ENCODE measurements around the gene SLC6A6. TPM values are rescaled to one million over a fixed set of nuclear protein-coding genes. Genes with fewer than 3 reads are reported as not detected.

Gene SLC6A6
- polyA plus RNA-seq, 1 of the 3 experiments (the other 2 are of a cell fraction) = 19.1 TPM

DNA sequence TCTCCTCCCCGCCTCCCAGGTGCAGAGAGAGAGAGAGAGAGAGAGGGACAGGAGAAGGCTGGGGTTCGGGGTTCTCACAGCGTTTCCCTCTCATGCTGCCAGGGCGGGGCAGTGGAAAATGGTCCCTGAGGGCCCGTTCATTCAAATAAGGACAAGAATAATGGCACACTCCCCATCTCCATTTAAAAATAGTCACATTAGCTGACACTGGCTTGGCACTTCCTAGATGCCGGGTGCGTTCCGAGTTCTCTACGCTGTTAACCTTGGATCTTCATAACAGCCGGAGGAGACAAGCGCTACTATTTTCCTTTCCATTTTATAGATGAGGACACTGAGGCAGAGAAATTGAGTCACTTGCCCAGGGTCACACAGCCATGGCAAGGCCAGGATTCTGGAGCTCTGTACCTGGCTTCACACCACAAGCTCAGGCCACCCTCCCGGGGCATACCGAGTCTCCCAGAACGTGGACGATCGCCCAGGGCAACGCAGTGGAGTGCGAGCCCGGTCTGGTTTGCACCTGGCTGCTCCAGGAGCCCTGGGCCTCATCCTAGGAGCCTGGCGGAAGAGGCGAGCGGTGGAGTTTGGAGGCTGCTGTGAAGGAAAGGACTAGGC lies 608 bp upstream of the SLC6A6 start:
- Histone ChIP-seq H3K9me2 (no peaks in the 10 kb centered on the region), H3K27me3 (ENCODE audit: insufficient read depth) (no peaks in the 10 kb centered on the region), H3K4me2 (peak overlapping the region; percentile 88; the same call in 1 of the 2 replicates), H3K36me3 (replicated peaks in 1 of 2; ENCODE audit: control insufficient read depth in 1 of 2, insufficient read depth in 2 of 2, low read length in 1 of 2) (no peaks in the 10 kb centered on the region), H3F3A (replicated peaks; ENCODE audit: insufficient read depth) (peaks cover 15% of the 10 kb centered on the region), H3K79me2 (ENCODE audit: insufficient read depth) (peaks cover 42% of the 10 kb centered on the region), H3K27ac (ENCODE audit: low read depth in 2 of 2, low read length in 1 of 2) (peak overlapping the region in 1 of 2 experiments; percentile 50; a peak in 2 of 4 replicates), H3K4me1 (ENCODE audit: control insufficient read depth in 1 of 2, insufficient read depth in 2 of 2, low read depth in 1 of 2, low read length in 1 of 2) (peaks cover 13 to 24% of the 10 kb centered on the region in 2 experiments; a peak in 3 of 4 replicates), H3K9me3 (no peaks in the 10 kb centered on the region), H2AFZ (ENCODE audit: low read depth) (peak overlapping the region; percentile 69; the same call in 1 of the 2 replicates), H3K4me3 (ENCODE audit: low read depth in 2 of 2, low read length in 1 of 2) (peak overlapping the region in 1 of 2 experiments; percentile 48; a peak in 2 of 4 replicates), H3K9ac (peak overlapping the region; percentile 26; the same call in 1 of the 2 replicates), H4K20me1 (ENCODE audit: insufficient read depth) (peaks cover 26% of the 10 kb centered on the region)
- CTCF ChIA-PET = interaction anchor here (1.0 to 3.4 kb wide), 10 partner anchors 8 to 198 kb away, joined by 3 to 15 read pairs (median 6); no protein-coding TSS in a partner anchor
- WGBS (ENCODE audit: low lambda C conversion rate) = 60% methylated on average over 22 of the region's 22 CpGs
- TF ChIP-seq NFIC (IDR thresholded peaks at IDR 0.05; ENCODE audit: borderline replicate concordance) (no peak), MEF2A (IDR thresholded peaks at IDR 0.05; ENCODE audit: borderline replicate concordance, low read depth) (no peak), GATA2 (CRISPR knock-in tag; IDR thresholded peaks at IDR 0.05) (no peak), RAD21 (IDR thresholded peaks at IDR 0.05; ENCODE audit: low read length) (no peak), TEAD4 (IDR thresholded peaks at IDR 0.05; ENCODE audit: borderline replicate concordance, insufficient read depth) (no peak), RCOR1 (IDR thresholded peaks at IDR 0.05; ENCODE audit: low read length) (no peak)
- TF ChIP-seq, protein P1, sequence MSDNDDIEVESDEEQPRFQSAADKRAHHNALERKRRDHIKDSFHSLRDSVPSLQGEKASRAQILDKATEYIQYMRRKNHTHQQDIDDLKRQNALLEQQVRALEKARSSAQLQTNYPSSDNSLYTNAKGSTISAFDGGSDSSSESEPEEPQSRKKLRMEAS (IDR thresholded peaks at IDR 0.05; ENCODE audit: low read depth) = no peak
- no peak for DNase-seq
- POLR2A ChIA-PET = interaction anchor here (1.0 to 1.8 kb wide), 4 partner anchors 11 to 223 kb away, joined by 4 to 8 read pairs (median 6); partner anchors contain the start of genes LSM3 and XPC

GRCh38 chr3:14403619-14404155 lies 1.3 kb downstream of the SLC6A6 start:
- Histone ChIP-seq H4K20me1 (ENCODE audit: insufficient read depth) (peaks cover 28% of the 10 kb centered on the region), H3K79me2 (ENCODE audit: insufficient read depth) (peaks cover 61% of the 10 kb centered on the region), H3K27ac (ENCODE audit: low read depth in 2 of 2, low read length in 1 of 2) (no peak overlapping the region; a peak in 1 of 4 replicates), H3K36me3 (replicated peaks in 1 of 2; ENCODE audit: control insufficient read depth in 1 of 2, insufficient read depth in 2 of 2, low read length in 1 of 2) (peaks cover 0 to 3% of the 10 kb centered on the region in 2 experiments), H2AFZ (ENCODE audit: low read depth) (no peak overlapping the region), H3K4me2 (peak overlapping the region; percentile 88), H3K4me1 (ENCODE audit: control insufficient read depth in 1 of 2, insufficient read depth in 2 of 2, low read depth in 1 of 2, low read length in 1 of 2) (peaks cover 13 to 24% of the 10 kb centered on the region in 2 experiments; a peak in 3 of 4 replicates), H3K4me3 (ENCODE audit: low read depth in 2 of 2, low read length in 1 of 2) (peak overlapping the region; percentile 48 to 86), H3F3A (replicated peaks; ENCODE audit: insufficient read depth) (peaks cover 8% of the 10 kb centered on the region), H3K9me3 (no peaks in the 10 kb centered on the region), H3K27me3 (ENCODE audit: insufficient read depth) (no peaks in the 10 kb centered on the region), H3K9ac (peak overlapping the region; percentile 90), H3K9me2 (no peaks in the 10 kb centered on the region)
- ChIA-PET POLR2A (interaction anchor here (1.5 kb wide), 1 partner anchor 49 kb away, joined by 5 read pairs; no protein-coding TSS in a partner anchor), CTCF (interaction anchor here (1.0 to 3.3 kb wide), 6 partner anchors 12 to 142 kb away, joined by 3 to 13 read pairs (median 5); no protein-coding TSS in a partner anchor)
- 15% methylated on average over 7 of the region's 12 CpGs for WGBS (ENCODE audit: low lambda C conversion rate)
- no peak for TF ChIP-seq USF2 (IDR thresholded peaks at IDR 0.05; ENCODE audit: borderline replicate concordance, low read depth, low read length)
- peak; percentile 54; the same call in 1 of the 2 replicates for TF ChIP-seq NFIC (IDR thresholded peaks at IDR 0.05; ENCODE audit: borderline replicate concordance)
- peak; percentile 57 for DNase-seq

All from SK-N-SH (cell line).